Stimulated activated CD8-positive, alpha-beta memory T cell treated with anti-CD3 and anti-CD28 coated beads, Interleukin-15, amount 100 ng/mL, for 24 hours (primary cell): ENCODE measurements around the gene AP1M2.
"Not testable (repeated sequence)": the region's sequence is repeated elsewhere in the genome, so short reads cannot be mapped to it uniquely, and the experiment has no call there.

Source experiments
- DNase-seq: peaks from one replicate; pipeline ENCODE4 v3.0.0-alpha.2; 2020; ENCODE audit warnings: low read depth

Gene AP1M2

GRCh38 chr19:10601999-10602329 lies 14.9 kb upstream of the AP1M2 start:
- no peak for DNase-seq

DNA sequence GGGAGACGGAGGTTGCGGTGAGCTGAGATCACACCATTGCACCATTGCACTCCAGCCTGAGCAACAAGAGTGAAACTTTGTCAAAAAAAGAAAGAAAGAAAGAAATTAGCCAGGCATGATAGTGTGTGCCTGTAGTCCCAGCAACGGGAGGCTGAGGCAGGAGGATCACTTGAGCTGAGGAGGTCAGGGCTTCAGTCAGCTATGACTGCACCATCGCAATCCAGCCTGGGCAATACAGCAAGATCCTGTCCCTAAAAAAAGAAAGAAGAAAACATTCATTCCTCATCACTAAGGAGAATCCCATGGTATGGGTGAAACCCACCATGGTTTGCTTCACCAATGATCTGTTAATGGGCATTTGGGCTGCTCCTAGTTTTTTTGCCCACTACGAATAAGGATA lies 13.0 kb upstream of the AP1M2 start:
- no peak for DNase-seq

- DNase-seq, result no peak
Measured at GRCh38 chr19:10593820-10594637, 6.9 kb upstream of the AP1M2 start.

DNA sequence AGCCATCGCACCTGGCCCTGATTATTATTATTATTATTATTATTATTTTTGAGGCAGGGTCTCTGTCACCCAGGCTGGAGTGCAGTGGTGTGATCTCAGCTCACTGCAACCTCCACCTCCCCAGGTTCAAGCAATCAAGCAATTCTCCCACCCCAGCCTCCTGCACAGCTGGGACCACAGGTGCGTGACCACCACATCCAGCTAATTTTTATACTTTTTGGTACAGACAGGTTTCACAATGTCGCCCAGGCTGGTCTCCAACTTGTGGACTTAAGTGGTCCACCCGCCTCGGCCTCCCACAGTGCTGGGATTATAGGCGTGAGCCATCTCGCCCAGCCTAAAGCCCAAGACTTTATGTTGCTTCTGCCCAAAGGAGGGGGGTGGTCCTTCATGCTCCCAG lies 6.0 kb upstream of the AP1M2 start:
- DNase-seq, result no peak

- DNase-seq, result no peak
Measured at GRCh38 chr19:10587839-10588150, 683 bp upstream of the AP1M2 start.

GRCh38 chr19:10586396-10586795 lies 716 bp downstream of the AP1M2 start:
- DNase-seq, result no peak

DNA sequence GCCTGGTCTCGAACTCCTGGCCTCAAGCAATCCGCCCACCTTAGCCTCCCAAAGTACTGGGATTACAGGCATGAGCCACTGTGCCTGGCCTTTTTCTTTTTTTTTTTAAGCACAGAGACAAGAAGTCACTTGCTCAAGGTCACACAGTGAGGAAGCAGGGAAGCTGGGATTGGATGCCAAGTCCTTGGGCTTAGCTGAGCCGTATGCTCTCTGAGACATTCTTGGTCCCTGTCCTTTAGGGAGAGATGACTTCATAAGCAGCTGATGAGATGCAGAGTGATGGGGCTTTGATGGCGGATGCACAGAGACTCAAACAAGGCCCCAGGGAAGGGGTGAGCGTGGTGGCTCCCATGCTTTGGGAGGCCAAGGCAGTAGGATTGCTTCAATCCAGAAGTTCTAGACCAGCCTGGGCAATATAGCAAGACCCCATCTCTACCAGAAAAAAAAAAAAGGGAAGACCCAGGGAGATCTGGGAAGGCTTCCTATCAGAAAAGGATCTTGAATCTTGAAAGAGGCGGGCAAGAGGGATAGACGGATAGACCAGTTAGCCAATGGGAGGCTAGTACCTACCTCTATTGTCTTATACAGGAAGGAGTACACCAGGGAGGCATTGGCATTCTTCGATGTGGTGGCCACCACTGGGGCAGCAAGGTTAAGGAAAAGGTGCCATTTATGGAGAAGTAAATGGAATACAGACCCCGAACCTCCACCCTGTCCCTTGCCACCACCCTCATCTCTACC lies 3.9 kb downstream of the AP1M2 start:
- no peak for DNase-seq

DNA sequence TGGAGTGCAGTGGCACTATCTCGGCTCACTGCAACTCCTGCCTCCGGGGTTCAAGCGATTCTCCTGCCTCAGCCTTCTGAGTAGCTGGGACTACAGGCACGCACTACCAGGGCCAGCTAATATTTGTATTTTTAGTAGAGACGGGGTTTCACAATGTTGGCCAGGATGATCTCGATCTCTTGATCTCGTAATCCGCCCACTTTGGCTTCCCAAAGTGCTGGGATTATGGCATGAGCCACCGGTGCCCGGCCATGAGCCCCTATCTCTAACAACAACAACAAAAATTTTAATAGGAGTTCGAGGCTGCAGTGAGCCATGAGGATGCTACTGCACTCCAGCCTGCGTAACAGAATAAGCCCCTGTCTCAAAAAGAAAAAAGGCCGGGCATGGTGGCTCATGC lies 5.0 kb downstream of the AP1M2 start:
- no peak for DNase-seq

GRCh38 chr19:10580979-10581631 lies 6.0 kb downstream of the AP1M2 start:
- DNase-seq, result peak; percentile 69

DNA sequence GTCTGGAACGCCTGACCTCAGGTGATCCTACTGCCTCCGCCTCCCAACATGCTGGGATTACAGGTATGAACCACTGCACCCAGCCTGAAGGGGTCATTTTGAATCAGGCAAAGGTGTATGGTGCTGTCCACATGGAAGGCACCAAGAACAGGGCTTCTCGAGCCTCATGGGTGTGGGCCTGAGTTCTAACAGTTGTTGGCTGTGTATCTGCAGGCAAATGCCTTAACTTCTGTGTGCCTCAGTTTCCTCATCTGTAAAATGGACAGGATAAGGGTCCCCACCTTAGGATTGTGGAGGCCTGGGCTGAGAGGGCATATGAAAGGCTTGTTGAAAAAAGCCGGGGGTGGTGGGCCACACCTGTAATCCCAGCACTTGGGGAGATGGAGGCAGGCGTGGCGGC lies 9.2 kb downstream of the AP1M2 start:
- no peak for DNase-seq

DNA sequence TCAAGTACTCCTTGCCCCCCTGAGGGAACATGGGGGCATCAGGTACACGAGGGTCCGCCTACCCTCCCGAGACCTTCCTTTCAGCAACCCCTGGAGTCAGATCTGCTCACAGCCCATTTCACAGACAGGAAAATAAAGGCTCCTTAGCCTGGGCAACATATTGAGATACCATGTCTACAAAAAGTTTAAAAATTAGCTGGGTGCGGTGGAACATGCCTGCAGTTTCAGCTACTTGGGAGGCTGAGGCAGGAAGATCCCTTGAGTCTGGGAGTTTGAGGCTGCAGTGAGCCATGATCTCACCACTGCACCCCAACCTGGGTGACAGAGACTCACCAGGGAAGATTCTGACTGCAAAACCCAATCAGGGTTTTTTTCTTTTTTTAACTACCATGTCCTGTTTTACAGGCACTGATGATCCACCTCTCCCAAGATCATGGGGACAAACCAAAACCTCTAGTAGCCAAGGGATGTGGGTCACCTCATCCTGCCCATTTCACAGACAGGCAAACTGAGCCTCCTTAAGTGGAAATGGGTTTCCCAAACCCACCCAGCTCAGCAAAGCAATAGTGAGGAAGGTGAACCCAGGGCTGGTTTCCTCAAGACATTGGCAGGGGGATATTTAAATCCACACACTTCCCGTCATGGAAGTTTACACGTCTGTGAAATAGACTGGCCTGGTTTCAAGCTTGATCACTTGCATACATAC lies 11.9 kb downstream of the AP1M2 start:
- DNase-seq, result no peak

DNA sequence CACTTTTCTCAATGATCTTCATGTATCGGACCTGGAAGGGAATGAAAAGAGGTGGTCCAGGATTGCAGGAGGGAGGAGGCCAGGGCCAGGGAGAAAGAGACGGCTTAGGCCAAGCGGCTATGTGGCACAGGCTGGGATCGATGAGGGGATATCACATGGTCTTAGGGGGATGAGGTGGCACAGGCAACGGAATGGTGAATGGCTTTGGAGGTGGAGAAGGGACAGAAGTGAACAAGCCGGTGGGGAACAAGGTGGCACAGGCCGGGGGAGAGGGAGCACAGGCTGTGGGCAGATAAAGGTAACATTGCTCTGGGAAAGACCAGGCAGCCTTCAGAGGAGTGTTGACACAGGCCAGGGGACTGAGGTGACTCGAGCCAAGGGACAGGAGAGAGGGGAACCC lies 12.7 kb downstream of the AP1M2 start:
- DNase-seq, result no peak

GRCh38 chr19:10573793-10574192 lies 13.3 kb downstream of the AP1M2 start:
- DNase-seq, result not testable (repeated sequence)

DNA sequence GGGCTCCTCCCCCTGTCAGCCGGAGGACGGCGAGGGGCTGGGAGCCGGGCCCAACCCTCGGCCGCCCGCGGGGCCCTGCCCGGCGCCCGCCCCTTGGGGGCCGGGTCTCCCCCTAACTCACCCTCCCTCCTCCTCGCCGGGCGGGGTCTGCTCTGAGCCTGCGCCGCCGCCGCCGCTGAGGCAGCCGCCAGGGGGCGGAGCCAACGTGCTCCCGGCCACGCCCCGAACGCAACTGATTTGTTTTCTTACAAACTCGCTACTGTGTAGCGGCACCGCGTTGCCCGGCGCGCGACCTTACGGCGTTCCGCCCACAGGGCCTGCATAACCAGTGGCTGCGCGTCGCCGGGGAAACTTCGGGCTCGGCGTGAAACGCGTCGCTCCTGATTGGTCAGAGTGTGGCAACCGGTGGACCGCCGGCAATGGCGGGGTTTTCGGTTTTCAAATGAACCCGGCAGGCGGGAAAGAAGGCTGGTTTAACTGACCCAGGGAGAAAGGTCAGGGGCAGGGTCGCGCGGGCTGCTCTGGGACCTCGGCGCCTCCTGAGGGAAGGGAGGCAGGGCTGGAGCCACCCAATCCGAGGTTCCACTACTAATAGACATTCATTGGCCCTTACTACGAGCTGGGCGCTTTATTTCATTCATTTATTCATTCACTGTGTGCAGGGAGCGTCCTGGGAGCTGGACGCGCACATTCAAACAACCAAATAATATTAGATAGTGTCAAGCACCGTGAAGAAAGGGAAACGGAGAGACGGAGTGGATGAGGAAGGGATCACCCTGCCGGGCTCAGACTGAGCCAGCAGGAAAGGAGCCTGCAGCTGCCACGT lies 18.1 kb downstream of the AP1M2 start, which contains the start of gene CDKN2D:
Gene CDKN2D (minus strand): TSS at position 154 of the 826 bp plus-strand sequence. CDS start 326 bp downstream, outside the sequence.
- peak; percentile 98 for DNase-seq

GRCh38 chr19:10568062-10568825 lies 18.9 kb downstream of the AP1M2 start:
- no peak for DNase-seq

DNA sequence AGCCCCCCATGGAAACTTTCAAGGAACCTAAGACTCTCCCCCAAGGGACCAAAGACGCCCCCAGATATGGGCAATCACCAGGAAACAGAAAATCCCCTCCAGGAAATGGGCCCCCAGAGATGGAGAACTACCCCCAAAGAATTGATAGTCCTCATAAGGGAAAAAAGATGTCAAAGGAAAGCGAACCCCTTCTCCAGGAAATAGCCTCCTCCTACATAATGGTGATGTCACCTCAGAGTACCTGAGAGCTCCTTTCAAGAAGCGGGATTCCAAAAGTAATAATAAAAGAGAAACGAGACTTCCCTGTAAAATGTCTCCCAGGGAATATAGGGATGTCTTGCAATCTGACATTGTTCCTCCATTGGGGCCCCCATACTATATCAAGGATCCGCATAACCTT lies 19.5 kb downstream of the AP1M2 start:
- no peak for DNase-seq

DNA sequence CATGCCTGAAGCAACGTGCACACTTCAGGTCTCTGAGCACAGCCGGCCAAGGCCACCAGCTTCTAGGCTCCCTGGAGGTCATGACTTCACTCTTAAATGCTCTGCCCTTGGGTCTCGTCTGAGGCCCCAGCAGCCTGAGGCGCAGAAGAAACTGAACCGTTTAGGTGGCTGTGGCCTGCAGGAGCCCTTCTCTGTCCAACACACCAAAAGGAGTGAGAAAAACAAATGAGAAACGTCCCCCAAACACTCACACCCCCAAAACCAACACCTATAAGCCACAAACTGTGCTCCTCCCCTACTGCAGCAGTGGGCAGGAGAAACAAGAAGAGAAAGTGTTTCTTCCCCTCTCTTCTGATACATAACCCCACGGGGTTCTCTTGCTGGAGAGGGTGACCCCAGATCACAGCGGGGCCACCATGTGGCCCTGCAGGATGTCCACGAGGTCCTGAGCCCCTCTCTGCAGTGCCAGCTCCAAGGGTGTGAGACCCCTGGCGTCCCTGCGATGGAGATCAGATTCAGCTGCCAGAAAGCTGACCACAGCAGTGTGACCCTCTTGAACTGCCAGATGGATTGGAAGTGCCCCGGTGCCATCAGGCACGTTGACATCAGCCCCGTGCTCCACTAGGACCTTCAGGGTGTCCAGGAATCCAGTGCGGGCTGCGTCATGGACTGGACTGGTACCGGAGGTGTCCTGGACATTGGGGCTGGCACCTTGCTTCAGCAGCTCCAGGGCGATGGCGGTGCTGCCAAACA lies 20.3 kb downstream of the AP1M2 start:
- no peak for DNase-seq

DNA sequence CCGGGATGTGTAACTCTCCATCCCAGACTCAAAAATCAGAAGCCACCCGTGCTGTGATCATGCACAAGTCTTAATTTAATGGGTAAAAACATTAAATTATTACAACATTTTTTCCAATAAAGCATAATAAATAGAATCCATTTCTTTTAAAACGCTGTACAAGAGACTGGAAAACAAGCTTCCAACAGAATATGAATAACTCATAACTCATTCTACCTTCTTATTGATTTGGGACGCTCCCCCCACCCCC lies 20.8 kb downstream of the AP1M2 start:
- no peak for DNase-seq

- peak; percentile 96 for DNase-seq
Measured at GRCh38 chr19:10565567-10566407, 21.3 kb downstream of the AP1M2 start, which contains the start of gene KRI1. KRI1 (minus strand) TSS chr19:10566010; CDS start chr19:10565999, 11 bp downstream.
